H1 (cell line): ENCODE measurements around the gene GABPB1. TPM values are rescaled to one million over a fixed set of nuclear protein-coding genes. Genes with fewer than 3 reads are reported as not detected.

ENCODE experiments used
- CTCF ChIA-PET: fragments of 300-600 bp; sonication (Branson Sonifier 250); formaldehyde crosslinking; loops from one replicate; lab custom pipeline; 2021; ENCODE audit not compliant: partially characterized antibody; lab: Charles Lee
- POLR2A ChIA-PET: fragments of 300-600 bp; sonication (Branson Sonifier 250); formaldehyde crosslinking; loops from one replicate; lab custom pipeline; 2021; ENCODE audit warnings: inconsistent platforms; ENCODE audit not compliant: partially characterized antibody; lab: Charles Lee
- DNase-seq, 2 experiments: peaks; one replicate each; pipeline versions ENCODE4 v3.0.0 to v3.0.0-alpha.2; 2010 to 2022; ENCODE audit warnings: low spot score in 2 of 2, low read depth in 1 of 2, mixed read lengths in 1 of 2
- FAIRE-seq: peaks from 2 replicates; lab custom pipeline; 2011; peaks lifted over from hg19 to GRCh38; lab: Jason Lieb, UNC
- H2AFZ ChIP-seq: 2 replicates; pipeline ENCODE4 v1.8.1; 2012; ENCODE audit warnings: low read length, inconsistent platforms
- H2AK5ac ChIP-seq: 2 replicates; pipeline ENCODE4 v1.6.1; 2013; ENCODE audit warnings: low read depth, low read length
- H2BK120ac ChIP-seq: replicated peaks from 2 replicates; pipeline ENCODE3; 2013; ENCODE audit warnings: low read depth, low read length, inconsistent platforms
- H2BK12ac ChIP-seq: 2 replicates; pipeline ENCODE4 v1.6.1; 2013; ENCODE audit warnings: low read depth, low read length
- H2BK15ac ChIP-seq: 2 replicates; pipeline ENCODE4 v1.6.1; 2013; ENCODE audit warnings: low read length
- H2BK20ac ChIP-seq: 2 replicates; pipeline ENCODE4 v1.6.1; 2013; ENCODE audit warnings: low read length
- H2BK5ac ChIP-seq: 2 replicates; pipeline ENCODE4 v1.6.1; 2013; ENCODE audit warnings: low read depth, low read length
- H3K14ac ChIP-seq: 2 replicates; pipeline ENCODE4 v1.6.1; 2013; ENCODE audit warnings: inconsistent platforms; ENCODE audit not compliant: insufficient read length
- H3K18ac ChIP-seq: 2 replicates; pipeline ENCODE4 v1.6.1; 2013; ENCODE audit warnings: low read length; ENCODE audit errors: extremely low read depth
- H3K23ac ChIP-seq: 2 replicates; pipeline ENCODE4 v1.6.1; 2013; ENCODE audit warnings: inconsistent platforms; ENCODE audit not compliant: insufficient read length
- H3K23me2 ChIP-seq: 2 replicates; pipeline ENCODE4 v1.6.1; 2013; ENCODE audit warnings: low read depth, low read length
- H3K27ac ChIP-seq: 2 replicates; pipeline ENCODE4 v1.6.1; 2011; ENCODE audit warnings: low read depth, low read length, inconsistent platforms
- H3K27me3 ChIP-seq, 4 experiments: replicated peaks in 1 of 4; 1 replicate in 1 of 4; 2 replicates in 3 of 4; pipeline versions ENCODE4 v1.6.1 to v1.8.1; 2011 to 2013; ENCODE audit warnings: low read length in 3 of 4, mild to moderate bottlenecking in 3 of 4, inconsistent platforms in 2 of 4, mixed read lengths in 2 of 4, moderate library complexity in 1 of 4; ENCODE audit not compliant: control insufficient read depth in 3 of 4, insufficient read depth in 3 of 4; ENCODE audit errors: extremely low read depth in 1 of 4
- H3K36me3 ChIP-seq, 4 experiments: 2 replicates each; pipeline versions ENCODE4 v1.6.1 to v1.8.1; 2011 to 2013; ENCODE audit warnings: mild to moderate bottlenecking in 4 of 4, low read length in 3 of 4, moderate library complexity in 2 of 4, control low read depth in 1 of 4, inconsistent platforms in 1 of 4; ENCODE audit not compliant: insufficient read depth in 4 of 4, control insufficient read depth in 2 of 4
- H3K4ac ChIP-seq: replicated peaks from 2 replicates; pipeline ENCODE3; 2013; ENCODE audit warnings: low read length, low read depth, mixed read lengths, inconsistent platforms; ENCODE audit not compliant: insufficient read length
- H3K4me1 ChIP-seq, 4 experiments: replicated peaks in 1 of 4; 1 replicate in 1 of 4; 2 replicates in 3 of 4; pipeline versions ENCODE4 v1.6.1 to v1.8.1; 2011 to 2013; ENCODE audit warnings: low read length in 3 of 4, inconsistent platforms in 2 of 4, mixed read lengths in 1 of 4; ENCODE audit not compliant: insufficient read depth in 4 of 4, control insufficient read depth in 3 of 4
- H3K4me2 ChIP-seq, 2 experiments: 2 replicates each; pipeline versions ENCODE4 v1.6.1 to v1.8.1; 2011 to 2013; ENCODE audit warnings: low read depth in 2 of 2, low read length in 2 of 2, control low read depth in 1 of 2, inconsistent platforms in 1 of 2, mild to moderate bottlenecking in 1 of 2; ENCODE audit not compliant: insufficient read depth in 1 of 2
- H3K4me3 ChIP-seq, 4 experiments: fragments of 200-600, 300-600 bp in 1 of 4; sonication (generic), shearing (Covaris generic), sonication (Bioruptor Twin) in 1 of 4; 2 replicates each; pipeline versions ENCODE4 v1.5.1 to v1.8.1; 2011 to 2016; ENCODE audit warnings: low read length in 4 of 4, low read depth in 3 of 4, control low read depth in 2 of 4, inconsistent platforms in 2 of 4, mild to moderate bottlenecking in 2 of 4, mixed read lengths in 1 of 4, moderate library complexity in 1 of 4; ENCODE audit not compliant: insufficient read depth in 2 of 4; ENCODE audit errors: extremely low read depth in 1 of 4
- H3K56ac ChIP-seq: replicated peaks from 2 replicates; pipeline ENCODE3; 2013; ENCODE audit warnings: low read depth, mild to moderate bottlenecking, mixed read lengths, low read length, inconsistent platforms; ENCODE audit not compliant: insufficient read length
- H3K79me1 ChIP-seq: 2 replicates; pipeline ENCODE4 v1.6.1; 2013; ENCODE audit warnings: low read depth, low read length, control low read depth
- H3K79me2 ChIP-seq, 2 experiments: 2 replicates each; pipeline versions ENCODE4 v1.6.1 to v1.8.1; 2012 to 2013; ENCODE audit warnings: low read length in 2 of 2, mild to moderate bottlenecking in 2 of 2, inconsistent platforms in 1 of 2; ENCODE audit not compliant: insufficient read depth in 2 of 2, control insufficient read depth in 1 of 2
- H3K9ac ChIP-seq, 4 experiments: replicated peaks in 1 of 4; 1 replicate in 1 of 4; 2 replicates in 3 of 4; pipeline versions ENCODE4 v1.6.1 to v1.8.1; 2011 to 2013; ENCODE audit warnings: low read depth in 3 of 4, low read length in 3 of 4, control low read depth in 2 of 4, mild to moderate bottlenecking in 2 of 4, moderate library complexity in 2 of 4, inconsistent platforms in 1 of 4; ENCODE audit errors: extremely low read depth in 1 of 4
- H3K9me3 ChIP-seq, 2 experiments: 2 replicates each; pipeline versions ENCODE4 v1.6.1 to v1.8.1; 2012 to 2013; ENCODE audit warnings: mild to moderate bottlenecking in 2 of 2, moderate library complexity in 2 of 2, control low read depth in 1 of 2, inconsistent platforms in 1 of 2, low read depth in 1 of 2, low read length in 1 of 2, mixed read lengths in 1 of 2; ENCODE audit not compliant: insufficient read depth in 2 of 2
- H4K20me1 ChIP-seq, 2 experiments: replicated peaks in 1 of 2; 2 replicates each; pipeline versions ENCODE3 to v1.8.1; 2011 to 2013; ENCODE audit warnings: inconsistent platforms in 2 of 2, low read length in 2 of 2, mild to moderate bottlenecking in 1 of 2; ENCODE audit not compliant: insufficient read depth in 2 of 2, control insufficient read depth in 1 of 2
- H4K5ac ChIP-seq: 2 replicates; pipeline ENCODE4 v1.6.1; 2013; ENCODE audit warnings: low read length, low read depth, mixed read lengths, inconsistent platforms; ENCODE audit not compliant: insufficient read length
- H4K8ac ChIP-seq: 2 replicates; pipeline ENCODE4 v1.8.0; 2013; ENCODE audit warnings: mild to moderate bottlenecking, moderate library complexity, low read length, inconsistent platforms; ENCODE audit not compliant: insufficient read depth; ENCODE audit errors: extremely low read depth
- H4K91ac ChIP-seq: replicated peaks from 2 replicates; pipeline ENCODE3; 2013; ENCODE audit warnings: low read length, mixed read lengths, inconsistent platforms; ENCODE audit not compliant: insufficient read length
- ATF2 ChIP-seq: IDR thresholded peaks from 2 replicates; pipeline ENCODE4 v1.6.1; 2012; ENCODE audit warnings: low read length, inconsistent platforms
- CBX8 ChIP-seq: fragments of 300-800, 300-1000 bp; sonication (generic); IDR thresholded peaks from 2 replicates; pipeline ENCODE4 v1.7.1; 2016; ENCODE audit warnings: low read depth, low read length, borderline replicate concordance
- EP300 ChIP-seq, 2 experiments: IDR thresholded peaks; 1 replicate in 1 of 2; 2 replicates in 1 of 2; pipeline ENCODE4 v1.6.1; 2011 to 2012; ENCODE audit warnings: low read depth in 2 of 2, low read length in 2 of 2, mild to moderate bottlenecking in 2 of 2, borderline replicate concordance in 1 of 2, inconsistent platforms in 1 of 2, moderate library complexity in 1 of 2
- RAD21 ChIP-seq, 2 experiments: IDR thresholded peaks in 1 of 2; conservative IDR thresholded peaks in 1 of 2; 2 replicates each; pipeline ENCODE4 v1.6.1; 2011; ENCODE audit warnings: low read depth in 2 of 2, low read length in 2 of 2, improper control_type of control experiment in 1 of 2, inconsistent platforms in 1 of 2, mild to moderate bottlenecking in 1 of 2, moderate library complexity in 1 of 2
- RXRA ChIP-seq: IDR thresholded peaks from 2 replicates; pipeline ENCODE4 v1.6.1; 2011; ENCODE audit warnings: low read depth, mild to moderate bottlenecking, low read length, moderate library complexity; ENCODE audit not compliant: insufficient read depth
- YY1 ChIP-seq: IDR thresholded peaks from 2 replicates; pipeline ENCODE4 v1.6.1; 2011; ENCODE audit warnings: low read depth, mild to moderate bottlenecking, low read length
- WGBS, 2 experiments: shearing (Covaris generic) in 1 of 2; methylation state at CpG; one replicate each; pipeline versions ENCODE4 v1.1.6 to v1.1.7; 2013 to 2015; ENCODE audit warnings: low lambda C conversion rate in 2 of 2, mixed read lengths in 2 of 2, inconsistent platforms in 1 of 2, low coverage in 1 of 2, missing lambda C conversion rate in 1 of 2; ENCODE audit not compliant: insufficient replicate concordance in 2 of 2, insufficient coverage in 1 of 2, insufficient read length in 1 of 2; ENCODE audit errors: extremely low coverage in 1 of 2, missing lambda C conversion rate in 1 of 2; 5-methylcytosine and 5-hydroxymethylcytosine counted together
- polyA plus RNA-seq, 7 experiments: library from polyadenylated mRNA; depleted of rRNA in 3 of 7; stranded (reverse) in 5 of 7; unstranded in 2 of 7; fragments of >200 nt in 5 of 7; fragments of 200-250 nt in 2 of 7; gene quantifications; 1 replicate in 5 of 7; 2 replicates in 1 of 7; 4 replicates in 1 of 7; pipeline versions ENCODE4 v1.2.1 to v1.2.3, GENCODE V29; 2011 to 2013; ENCODE audit warnings: missing spikeins in 2 of 7, mixed read lengths in 2 of 7
- total RNA-seq: library from RNA; stranded (reverse); fragmentation: NEBNext Ultra II Directional; extraction: Animal tissue kit (Norgen Biotek cat#: 25700); gene quantifications from 2 replicates; pipeline ENCODE4 v1.2.1, GENCODE V29; 2021

The GABPB1 gene
- total and polyA plus RNA-seq, 2 of the 8 experiments (the other 6 are each of a cell fraction or from before 2014, with no cell fraction given) = 24.5 to 32.3 TPM

DNA sequence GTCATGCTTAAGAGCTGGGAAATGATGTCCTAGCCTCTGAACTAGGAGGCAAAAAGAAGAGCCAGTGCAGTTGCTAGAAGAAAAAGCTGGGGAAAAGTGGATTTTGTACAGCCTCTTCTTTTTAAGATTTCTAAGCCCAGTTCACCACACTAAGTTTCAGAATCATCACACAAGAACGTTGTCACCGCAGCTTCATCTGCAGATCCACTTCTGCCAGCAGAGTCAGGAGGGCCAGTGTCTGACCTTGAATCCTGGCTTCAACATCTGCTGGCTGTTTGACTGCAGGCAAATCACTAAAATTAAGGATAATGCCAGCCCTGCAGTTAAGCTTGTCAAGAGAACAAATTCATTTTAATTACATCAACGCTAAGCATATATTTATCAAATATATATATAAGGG, 125.7 kb downstream of the GABPB1 start:
- Histone ChIP-seq H3K4me2 (no peak overlapping the region), H2BK20ac (no peak overlapping the region), H4K8ac (no peak overlapping the region), H3K27ac (no peak overlapping the region), H4K91ac (no peak overlapping the region), H2BK15ac (no peak overlapping the region), H3K56ac (no peak overlapping the region), H3K79me2 (no peaks in the 10 kb centered on the region; a peak in 1 of 4 replicates), H3K9me3 (no peaks in the 10 kb centered on the region), H2AFZ (no peak overlapping the region), H3K4me1 (no peaks in the 10 kb centered on the region), H4K20me1 (no peaks in the 10 kb centered on the region), H3K79me1 (no peaks in the 10 kb centered on the region), H3K18ac (no peak overlapping the region), H3K23ac (no peak overlapping the region), H3K23me2 (no peaks in the 10 kb centered on the region), H2BK120ac (no peak overlapping the region), H3K27me3 (no peaks in the 10 kb centered on the region), H2BK12ac (no peak overlapping the region), H3K4me3 (no peak overlapping the region), H4K5ac (no peak overlapping the region), H3K4ac (no peak overlapping the region), H3K9ac (no peak overlapping the region), H2BK5ac (no peak overlapping the region), H3K14ac (no peak overlapping the region), H3K36me3 (peaks cover 0 to 3% (median 0%) of the 10 kb centered on the region in 4 experiments; a peak in 2 of 8 replicates), H2AK5ac (no peak overlapping the region)
- FAIRE-seq (no peak), DNase-seq (no peak)
- CTCF ChIA-PET = interaction anchor here (0.9 to 1.7 kb wide), 5 partner anchors 10 to 46 kb away, joined by 3 to 7 read pairs (median 4); no protein-coding TSS in a partner anchor
- POLR2A ChIA-PET = no interaction called here
- 92% methylated on average over 3 of the region's 3 CpGs; no CpG with 5 or more reads in 1 of the 2 experiments for WGBS, 2 experiments
- no peak for TF ChIP-seq RXRA
- no peak for TF ChIP-seq RAD21 (IDR thresholded peaks at IDR 0.05 in 1 of 2, conservative IDR thresholded peaks at IDR 0.05 in 1 of 2; ENCODE audit: low read depth in 2 of 2, low read length in 2 of 2)
- TF ChIP-seq ATF2 = no peak
- TF ChIP-seq YY1 = no peak
- TF ChIP-seq CBX8 = no peak
- TF ChIP-seq EP300 (IDR thresholded peaks at IDR 0.05; ENCODE audit: borderline replicate concordance in 1 of 2, low read depth in 2 of 2, low read length in 2 of 2) = no peak
